NCI-H226 (cell line): ENCODE data around the gene SLC17A3.

ENCODE experiments used
- DNase-seq: peaks from one replicate; pipeline ENCODE4 v3.0.0-alpha.2; 2015

The SLC17A3 gene

GRCh38 chr6:25889877-25890853, 16.1 kb upstream of the SLC17A3 start:
- DNase-seq: peak; percentile 40

GRCh38 chr6:25888626-25889025, 14.6 kb upstream of the SLC17A3 start:
- no peak for DNase-seq

GRCh38 chr6:25886066-25886465, 12.0 kb upstream of the SLC17A3 start:
- DNase-seq: no peak

GRCh38 chr6:25883991-25884390, 9.9 kb upstream of the SLC17A3 start:
- peak; percentile 95 for DNase-seq

GRCh38 chr6:25883536-25883935, 9.5 kb upstream of the SLC17A3 start:
- peak; percentile 74 for DNase-seq

- no peak for DNase-seq
Observed at GRCh38 chr6:25882051-25882496, 8.0 kb upstream of the SLC17A3 start.

- DNase-seq: no peak
Observed at GRCh38 chr6:25880601-25881000, 6.6 kb upstream of the SLC17A3 start.

GRCh38 chr6:25878721-25879322, 4.8 kb upstream of the SLC17A3 start:
- DNase-seq: no peak

- no peak for DNase-seq
Observed at GRCh38 chr6:25875926-25876602, 2.0 kb upstream of the SLC17A3 start.

- no peak for DNase-seq
Observed at GRCh38 chr6:25875563-25875905, 1.5 kb upstream of the SLC17A3 start.

GRCh38 chr6:25874822-25875562, 949 bp upstream of the SLC17A3 start:
- no peak for DNase-seq

- DNase-seq: no peak
Observed at GRCh38 chr6:25872814-25873213, 1.2 kb downstream of the SLC17A3 start.

- no peak for DNase-seq
Observed at GRCh38 chr6:25869840-25870239, 4.2 kb downstream of the SLC17A3 start.

GRCh38 chr6:25868436-25869183, 5.4 kb downstream of the SLC17A3 start:
- no peak for DNase-seq

- peak; percentile 88 for DNase-seq
Observed at GRCh38 chr6:25866011-25866410, 8.0 kb downstream of the SLC17A3 start.

- DNase-seq: no peak
Observed at GRCh38 chr6:25863360-25863759, 10.7 kb downstream of the SLC17A3 start.

GRCh38 chr6:25862199-25862598, 11.8 kb downstream of the SLC17A3 start:
- no peak for DNase-seq

GRCh38 chr6:25852756-25853155, 21.3 kb downstream of the SLC17A3 start:
- no peak for DNase-seq

GRCh38 chr6:25851961-25852360, 22.1 kb downstream of the SLC17A3 start:
- DNase-seq: no peak

- DNase-seq: no peak
Observed at GRCh38 chr6:25844518-25844917, 29.5 kb downstream of the SLC17A3 start.

GRCh38 chr6:25842526-25842925, 31.5 kb downstream of the SLC17A3 start:
- no peak for DNase-seq
